OCI-LY3 (cell line): ENCODE measurements around the gene TAS2R4.
"Not testable (repeated sequence)": the region's sequence is repeated elsewhere in the genome, so short reads cannot be mapped to it uniquely, and the experiment has no call there.

Experiments
- H2AFZ ChIP-seq: fragments of 200-600, 300-600 bp; shearing (Covaris generic); 2 replicates; pipeline ENCODE4 v1.6.0; 2014; ENCODE audit warnings: antibody characterized with exemption, low read depth, low read length
- H3K27ac ChIP-seq: fragments of 200-600, 300-600 bp; sonication (generic); 2 replicates; pipeline ENCODE4 v1.5.1; 2014; ENCODE audit warnings: mild to moderate bottlenecking, low read length, moderate library complexity, mixed read lengths
- H3K27me3 ChIP-seq: fragments of 200-600, 300-600 bp; sonication (generic); 2 replicates; pipeline ENCODE4 v1.6.1; 2014; ENCODE audit warnings: low read depth, low read length, mixed read lengths
- H3K36me3 ChIP-seq: fragments of 200-600, 300-600 bp; sonication (generic); replicated peaks from 2 replicates; pipeline ENCODE3; 2014; ENCODE audit warnings: low read depth, low read length, mixed read lengths
- H3K4me1 ChIP-seq: fragments of 300-600, 200-600 bp; sonication (generic); 2 replicates; pipeline ENCODE4 v1.6.1; 2014; ENCODE audit warnings: low read length, mixed read lengths
- H3K4me2 ChIP-seq: fragments of 200-600, 300-600 bp; sonication (generic); 2 replicates; pipeline ENCODE4 v1.6.1; 2014; ENCODE audit warnings: low read length, mixed read lengths
- H3K4me3 ChIP-seq: fragments of 300-600, 200-600 bp; sonication (generic); 2 replicates; pipeline ENCODE4 v1.5.1; 2014; ENCODE audit warnings: antibody characterized with exemption, mild to moderate bottlenecking, low read length, moderate library complexity
- H3K79me2 ChIP-seq: fragments of 300-600, 200-600 bp; shearing (Covaris generic); 2 replicates; pipeline ENCODE4 v1.6.1; 2014; ENCODE audit warnings: mild to moderate bottlenecking, low read length, mixed read lengths
- H3K9ac ChIP-seq: fragments of 300-600, 200-600 bp; shearing (Covaris generic); 2 replicates; pipeline ENCODE4 v1.6.0; 2014; ENCODE audit warnings: mild to moderate bottlenecking, low read length, moderate library complexity
- H3K9me3 ChIP-seq: fragments of 200-600, 300-600 bp; shearing (Covaris generic); 2 replicates; pipeline ENCODE4 v1.6.1; 2014; ENCODE audit warnings: low read length, mixed read lengths; ENCODE audit not compliant: insufficient read depth
- H4K20me1 ChIP-seq: fragments of 200-600, 300-600 bp; sonication (generic); 2 replicates; pipeline ENCODE4 v1.6.1; 2016; ENCODE audit warnings: low read length, mixed read lengths; ENCODE audit not compliant: insufficient read depth
- CTCF ChIP-seq: fragments of 200-600, 300-600 bp; sonication (generic); IDR thresholded peaks from 2 replicates; pipeline ENCODE4 v1.5.1; 2014; ENCODE audit warnings: antibody characterized with exemption, low read length, low read depth
- EZH2phosphoT487 ChIP-seq: fragments of 200-600 bp; shearing (Covaris generic); IDR thresholded peaks from 2 replicates; pipeline ENCODE4 v1.6.1; 2018; ENCODE audit warnings: antibody characterized with exemption, mixed run types, low read depth

The TAS2R4 gene

GRCh38 chr7:141763797-141764196 is 12.7 kb upstream of the TAS2R4 start, which contains the start of gene TAS2R3:
Gene TAS2R3, plus strand, starts transcription at chr7:141764097. Its CDS starts 62 bp downstream, at chr7:141764159.
- H3K27me3 ChIP-seq: no peaks in the 10 kb centered on the region
- no peak within 1 kb of the TSS for H2AFZ ChIP-seq
- H3K9ac ChIP-seq: no peak within 1 kb of the TSS
- H3K9me3 ChIP-seq: no peaks in the 10 kb centered on the region
- no peak within 1 kb of the TSS for H3K4me2 ChIP-seq
- H3K79me2 ChIP-seq: no peaks in the 10 kb centered on the region
- H4K20me1 ChIP-seq: no peaks in the 10 kb centered on the region
- no peak within 1 kb of the TSS for H3K4me3 ChIP-seq
- H3K4me1 ChIP-seq: no peaks in the 10 kb centered on the region
- TF ChIP-seq EZH2phosphoT487 (no peak), CTCF (no peak)
- no peak within 1 kb of the TSS for H3K27ac ChIP-seq
- H3K36me3 ChIP-seq: peaks cover 8% of the 10 kb centered on the region

GRCh38 chr7:141770083-141770583 is 6.3 kb upstream of the TAS2R4 start:
- H3K4me2 ChIP-seq, H3K36me3 ChIP-seq, H3K79me2 ChIP-seq, H3K4me1 ChIP-seq, H2AFZ ChIP-seq, H3K4me3 ChIP-seq, H3K9me3 ChIP-seq, H4K20me1 ChIP-seq, H3K9ac ChIP-seq, H3K27ac ChIP-seq, H3K27me3 ChIP-seq: not testable (repeated sequence)

GRCh38 chr7:141785706-141786552 is 9.5 kb downstream of the TAS2R4 start:
- Histone ChIP-seq H3K27me3 (no peaks in the 10 kb centered on the region), H3K4me3 (no peak overlapping the region), H3K4me1 (no peaks in the 10 kb centered on the region), H4K20me1 (no peaks in the 10 kb centered on the region), H3K9me3 (no peaks in the 10 kb centered on the region), H3K79me2 (no peaks in the 10 kb centered on the region), H3K9ac (no peak overlapping the region), H3K36me3 (no peaks in the 10 kb centered on the region), H2AFZ (no peak overlapping the region), H3K4me2 (no peak overlapping the region), H3K27ac (no peak overlapping the region)
- peak; percentile 93 for TF ChIP-seq CTCF
- TF ChIP-seq EZH2phosphoT487: no peak

GRCh38 chr7:141788296-141788695 is 11.8 kb downstream of the TAS2R4 start:
- Histone ChIP-seq H3K79me2 (no peaks in the 10 kb centered on the region), H4K20me1 (no peaks in the 10 kb centered on the region), H3K9me3 (no peaks in the 10 kb centered on the region), H2AFZ (no peak overlapping the region), H3K4me1 (no peaks in the 10 kb centered on the region), H3K4me3 (no peak overlapping the region), H3K27ac (no peak overlapping the region), H3K36me3 (no peaks in the 10 kb centered on the region), H3K27me3 (no peaks in the 10 kb centered on the region), H3K9ac (no peak overlapping the region), H3K4me2 (no peak overlapping the region)
- TF ChIP-seq CTCF: no peak
- TF ChIP-seq EZH2phosphoT487: no peak
